GM12878 (cell line): ENCODE measurements around the gene GPR68. TPM values are rescaled to one million over a fixed set of nuclear protein-coding genes. Genes with fewer than 3 reads are reported as not detected.

Experiments
- ATAC-seq: fragments of 200-7000 bp; cut with Tn5 transposase; 3 replicates; pipeline ENCODE4 v1.9.1; 2020; ENCODE audit warnings: mild to moderate bottlenecking, moderate library complexity
- BruUV-seq: library from RNA; stranded (reverse); fragments of 400-500 nt; replicated peaks from 2 replicates; lab custom pipeline; 2021; lab: Mats Ljungman, UMichigan
- CTCF ChIA-PET: fragments of 300-600 bp; sonication (Branson Sonifier 250); formaldehyde crosslinking; extraction: SDS; loops from one replicate; lab custom pipeline; 2021; ENCODE audit warnings: inconsistent platforms; lab: Yijun Ruan, JAX
- POLR2A ChIA-PET: fragments of 350-600 bp; formaldehyde crosslinking; extraction: SDS; loops from one replicate; lab custom pipeline; 2021; ENCODE audit warnings: inconsistent platforms; lab: Charles Lee
- RAD21 ChIA-PET: fragments of 300-600 bp; sonication (Branson Sonifier 250); formaldehyde crosslinking; loops from one replicate; lab custom pipeline; 2023; ENCODE audit warnings: antibody characterized with exemption; ENCODE audit not compliant: unreplicated experiment; lab: Charles Lee
- SMC1A ChIA-PET: fragments of 300-600 bp; sonication (Branson Sonifier 250); formaldehyde crosslinking; loops from one replicate; lab custom pipeline; 2023; ENCODE audit not compliant: unreplicated experiment, uncharacterized antibody; lab: Charles Lee
- DNase-seq: peaks from one replicate; pipeline ENCODE4 v3.0.0-alpha.2; 2011; ENCODE audit warnings: low read depth, low spot score
- FAIRE-seq: peaks from 3 replicates; lab custom pipeline; 2011; peaks lifted over from hg19 to GRCh38; lab: Jason Lieb, UNC
- H2AFZ ChIP-seq: 2 replicates; pipeline ENCODE4 v1.6.0; 2011; ENCODE audit warnings: low read depth, low read length, control low read depth; ENCODE audit not compliant: control insufficient read depth
- H3K27ac ChIP-seq: 2 replicates; pipeline ENCODE4 v1.5.1; 2011; ENCODE audit warnings: control low read depth; ENCODE audit not compliant: control insufficient read depth, insufficient read depth
- H3K27me3 ChIP-seq, 2 experiments: replicated peaks in 1 of 2; 2 replicates each; pipeline versions ENCODE4 v1.6.0 to v1.6.1; 2011; ENCODE audit warnings: low read length in 1 of 2; ENCODE audit not compliant: control insufficient read depth in 2 of 2, insufficient read depth in 2 of 2
- H3K36me3 ChIP-seq, 2 experiments: 2 replicates each; pipeline ENCODE4 v1.5.1; 2011; ENCODE audit warnings: low read length in 1 of 2; ENCODE audit not compliant: control insufficient read depth in 2 of 2, insufficient read depth in 2 of 2
- H3K4me1 ChIP-seq: 2 replicates; pipeline ENCODE4 v1.6.1; 2011; ENCODE audit warnings: mild to moderate bottlenecking, low read length, moderate library complexity, mixed read lengths; ENCODE audit not compliant: control insufficient read depth, insufficient read depth
- H3K4me2 ChIP-seq: 2 replicates; pipeline ENCODE4 v1.6.0; 2011; ENCODE audit warnings: control low read depth; ENCODE audit not compliant: control insufficient read depth, insufficient read depth
- H3K4me3 ChIP-seq: fragments of 200-600 bp; sonication (generic); 2 replicates; pipeline ENCODE4 v1.5.1; 2016
- H3K79me2 ChIP-seq: 2 replicates; pipeline ENCODE4 v1.6.0; 2011; ENCODE audit warnings: low read length; ENCODE audit not compliant: control insufficient read depth, insufficient read depth
- H3K9ac ChIP-seq: 2 replicates; pipeline ENCODE4 v1.8.0; 2011; ENCODE audit warnings: low read length, control low read depth, mixed read lengths; ENCODE audit not compliant: control insufficient read depth, insufficient read depth
- H3K9me3 ChIP-seq: replicated peaks from 3 replicates; pipeline ENCODE4 v1.5.1; 2011; ENCODE audit warnings: mild to moderate bottlenecking, low read length; ENCODE audit not compliant: control insufficient read depth, insufficient read depth
- H4K20me1 ChIP-seq: 2 replicates; pipeline ENCODE4 v1.6.0; 2011; ENCODE audit not compliant: control insufficient read depth, insufficient read depth
- NR2F1 ChIP-seq: fragments of 450-650 bp; conservative IDR thresholded peaks from 2 replicates; pipeline ENCODE4 v1.6.1; 2017; ENCODE audit warnings: mild to moderate bottlenecking
- NRF1 ChIP-seq: conservative IDR thresholded peaks from 2 replicates; pipeline ENCODE4 v1.6.1; 2011; ENCODE audit warnings: mild to moderate bottlenecking, low read depth, low read length, improper control_type of control experiment
- RAD51 ChIP-seq: fragments of 450-650 bp; IDR thresholded peaks from 2 replicates; pipeline ENCODE4 v1.6.1; 2016; ENCODE audit warnings: moderate library complexity, mild to moderate bottlenecking, inconsistent platforms
- RFX5 ChIP-seq: IDR thresholded peaks from 2 replicates; pipeline ENCODE4 v1.6.1; 2011; ENCODE audit warnings: low read depth, low read length, improper control_type of control experiment
- STAT1 ChIP-seq: fragments of 450-650 bp; conservative IDR thresholded peaks from 2 replicates; pipeline ENCODE4 v1.6.1; 2014; ENCODE audit warnings: antibody characterized with exemption, mild to moderate bottlenecking
- STAT3 ChIP-seq: IDR thresholded peaks from 2 replicates; pipeline ENCODE4 v1.6.1; 2011; ENCODE audit warnings: low read depth, low read length, improper control_type of control experiment
- TCF12 ChIP-seq: IDR thresholded peaks from 2 replicates; pipeline ENCODE4 v1.6.1; 2011; ENCODE audit warnings: low read depth, mild to moderate bottlenecking, low read length
- TCF7 ChIP-seq: IDR thresholded peaks from 2 replicates; pipeline ENCODE4 v1.6.1; 2014; ENCODE audit warnings: antibody characterized with exemption, borderline replicate concordance
- ZNF274 ChIP-seq: IDR thresholded peaks from one replicate; pipeline ENCODE4 v1.8.0; 2011; ENCODE audit not compliant: insufficient read length, insufficient read depth
- WGBS: methylation state at CpG from one replicate; pipeline ENCODE4 v1.1.6; 2016; ENCODE audit warnings: low lambda C conversion rate; ENCODE audit not compliant: insufficient replicate concordance, insufficient coverage; ENCODE audit errors: missing lambda C conversion rate; 5-methylcytosine and 5-hydroxymethylcytosine counted together
- in situ Hi-C: fragments of 300-500 bp; cut with MboI; formaldehyde crosslinking; loops from 9 replicates; pipeline ENCODE4 v1.14.3; 2018; ENCODE audit warnings: mixed read lengths
- intact Hi-C: fragments of 100-400 bp; cut with micrococcal nuclease; formaldehyde crosslinking; loops from one replicate; pipeline ENCODE4 v1.14.2; 2022; ENCODE audit not compliant: unreplicated experiment
- polyA plus RNA-seq, 11 experiments: library from polyadenylated mRNA; depleted of rRNA in 4 of 11; unstranded in 6 of 11; stranded (reverse) in 5 of 11; fragments of >200 nt; fragmentation: Nextera tagmentation in 4 of 11; fragmentation: Illumina TruSeq in 1 of 11; extraction: Ambion mirVana in 4 of 11; extraction: Trizol in 1 of 11; gene quantifications; 1 replicate in 1 of 11; 2 replicates in 10 of 11; pipeline versions ENCODE4 v1.2.1 to v1.2.3, GENCODE V29; 2011 to 2016; ENCODE audit warnings: inconsistent platforms in 2 of 11, missing spikeins in 2 of 11, low read depth in 1 of 11
- total RNA-seq, 4 experiments: library from RNA; depleted of rRNA in 3 of 4; stranded (reverse); fragments of >200 nt in 3 of 4; fragmentation: Illumina TruSeq in 1 of 4; extraction: Trizol in 1 of 4; gene quantifications; 2 replicates each; pipeline versions ENCODE4 v1.2.1 to v1.2.3, GENCODE V29; 2013 to 2021
- TF ChIP-seq, protein P1 (sequence below): fragments of 450-650 bp; IDR thresholded peaks from 2 replicates; pipeline ENCODE4 v1.6.1; 2018; ENCODE audit warnings: mild to moderate bottlenecking, low read depth, moderate library complexity; ENCODE audit not compliant: partially characterized antibody
- TF ChIP-seq, protein P2 (sequence below): fragments of 450-650 bp; IDR thresholded peaks from 2 replicates; pipeline ENCODE4 v1.6.1; 2017; ENCODE audit warnings: low read depth, mild to moderate bottlenecking, moderate library complexity

GPR68 gene
- total and polyA plus RNA-seq, 10 of the 15 experiments (the other 5 are each of a cell fraction or from before 2014, with no cell fraction given), result 0.06 to 3.4 (median 1.8) TPM

DNA sequence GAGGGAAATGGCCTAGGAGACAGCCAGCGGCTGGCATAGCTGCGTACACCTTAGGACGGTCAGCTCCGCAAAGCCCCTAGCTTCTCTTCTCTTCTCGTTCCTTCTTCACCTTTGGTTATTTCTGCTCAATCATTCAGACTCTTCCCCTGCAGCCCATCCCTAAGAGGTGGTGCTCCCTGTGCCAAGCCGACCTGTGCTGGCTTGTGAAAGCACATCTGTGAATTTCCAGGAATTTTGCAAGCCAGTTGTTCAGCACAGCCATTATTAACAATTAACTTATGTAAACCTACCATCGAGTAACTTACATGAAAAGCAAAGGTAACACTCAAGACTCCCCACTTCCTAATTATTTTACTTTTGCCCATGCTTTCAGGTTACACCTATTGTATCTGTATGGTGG, 20.9 kb upstream of the GPR68 start:
- WGBS, result 80% methylated on average over 7 of the region's 7 CpGs
- TF ChIP-seq, protein P1, sequence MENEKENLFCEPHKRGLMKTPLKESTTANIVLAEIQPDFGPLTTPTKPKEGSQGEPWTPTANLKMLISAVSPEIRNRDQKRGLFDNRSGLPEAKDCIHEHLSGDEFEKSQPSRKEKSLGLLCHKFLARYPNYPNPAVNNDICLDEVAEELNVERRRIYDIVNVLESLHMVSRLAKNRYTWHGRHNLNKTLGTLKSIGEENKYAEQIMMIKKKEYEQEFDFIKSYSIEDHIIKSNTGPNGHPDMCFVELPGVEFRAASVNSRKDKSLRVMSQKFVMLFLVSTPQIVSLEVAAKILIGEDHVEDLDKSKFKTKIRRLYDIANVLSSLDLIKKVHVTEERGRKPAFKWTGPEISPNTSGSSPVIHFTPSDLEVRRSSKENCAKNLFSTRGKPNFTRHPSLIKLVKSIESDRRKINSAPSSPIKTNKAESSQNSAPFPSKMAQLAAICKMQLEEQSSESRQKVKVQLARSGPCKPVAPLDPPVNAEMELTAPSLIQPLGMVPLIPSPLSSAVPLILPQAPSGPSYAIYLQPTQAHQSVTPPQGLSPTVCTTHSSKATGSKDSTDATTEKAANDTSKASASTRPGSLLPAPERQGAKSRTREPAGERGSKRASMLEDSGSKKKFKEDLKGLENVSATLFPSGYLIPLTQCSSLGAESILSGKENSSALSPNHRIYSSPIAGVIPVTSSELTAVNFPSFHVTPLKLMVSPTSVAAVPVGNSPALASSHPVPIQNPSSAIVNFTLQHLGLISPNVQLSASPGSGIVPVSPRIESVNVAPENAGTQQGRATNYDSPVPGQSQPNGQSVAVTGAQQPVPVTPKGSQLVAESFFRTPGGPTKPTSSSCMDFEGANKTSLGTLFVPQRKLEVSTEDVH, result no peak
- no peak for TF ChIP-seq RAD51
- no peak for TF ChIP-seq TCF7
- TF ChIP-seq, protein P2, sequence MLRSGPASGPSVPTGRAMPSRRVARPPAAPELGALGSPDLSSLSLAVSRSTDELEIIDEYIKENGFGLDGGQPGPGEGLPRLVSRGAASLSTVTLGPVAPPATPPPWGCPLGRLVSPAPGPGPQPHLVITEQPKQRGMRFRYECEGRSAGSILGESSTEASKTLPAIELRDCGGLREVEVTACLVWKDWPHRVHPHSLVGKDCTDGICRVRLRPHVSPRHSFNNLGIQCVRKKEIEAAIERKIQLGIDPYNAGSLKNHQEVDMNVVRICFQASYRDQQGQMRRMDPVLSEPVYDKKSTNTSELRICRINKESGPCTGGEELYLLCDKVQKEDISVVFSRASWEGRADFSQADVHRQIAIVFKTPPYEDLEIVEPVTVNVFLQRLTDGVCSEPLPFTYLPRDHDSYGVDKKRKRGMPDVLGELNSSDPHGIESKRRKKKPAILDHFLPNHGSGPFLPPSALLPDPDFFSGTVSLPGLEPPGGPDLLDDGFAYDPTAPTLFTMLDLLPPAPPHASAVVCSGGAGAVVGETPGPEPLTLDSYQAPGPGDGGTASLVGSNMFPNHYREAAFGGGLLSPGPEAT, result no peak
- no peak for TF ChIP-seq STAT3
- TF ChIP-seq NRF1, result no peak
- TF ChIP-seq RFX5, result no peak
- TF ChIP-seq NR2F1, result no peak
- no peak for TF ChIP-seq TCF12
- no peak for TF ChIP-seq ZNF274
- no peak for TF ChIP-seq STAT1
- BruUV-seq, result no TSS peak
- SMC1A ChIA-PET, result interaction anchor here (0.8 to 1.7 kb wide), 3 partner anchors 15 to 39 kb away, joined by 3 to 5 read pairs (median 5); no protein-coding TSS in a partner anchor
- no peaks in the 10 kb centered on the region for H3K4me1 ChIP-seq
- no peak overlapping the region for H3K27ac ChIP-seq
- ATAC-seq (no peak), FAIRE-seq (no peak), DNase-seq (no peak)
- H3K4me2 ChIP-seq, result no peak overlapping the region
- no peak overlapping the region for H3K4me3 ChIP-seq
- H3K9ac ChIP-seq, result no peak overlapping the region
- POLR2A ChIA-PET, result no interaction called here
- CTCF ChIA-PET, result interaction anchor here (2.8 kb wide), 1 partner anchor 88 kb away, joined by 10 read pairs; no protein-coding TSS in a partner anchor
- in situ Hi-C loops (no loop called here), intact Hi-C loops (no loop called here)
- no peak overlapping the region for H2AFZ ChIP-seq
- no peaks in the 10 kb centered on the region for H3K79me2 ChIP-seq
- peaks cover 0 to 4% of the 10 kb centered on the region in 2 experiments; a peak in 1 of 4 replicates for H3K27me3 ChIP-seq
- no peaks in the 10 kb centered on the region for H4K20me1 ChIP-seq
- peaks cover 0 to 1% of the 10 kb centered on the region in 2 experiments; a peak in 1 of 4 replicates for H3K36me3 ChIP-seq
- H3K9me3 ChIP-seq, result no peaks in the 10 kb centered on the region
- RAD21 ChIA-PET, result no interaction called here
